Ishikawa (cell line): ENCODE results near the gene RRP36.

ENCODE experiments used
- CEBPB ChIP-seq: IDR thresholded peaks from 2 replicates; pipeline ENCODE4 v1.6.1; 2012
- CREB1 ChIP-seq: IDR thresholded peaks from 2 replicates; pipeline ENCODE4 v1.6.1; 2012; ENCODE audit warnings: low read depth
- EGR1 ChIP-seq: IDR thresholded peaks from 2 replicates; pipeline ENCODE4 v1.6.1; 2012
- EP300 ChIP-seq: IDR thresholded peaks from 2 replicates; pipeline ENCODE4 v1.6.1; 2012; ENCODE audit warnings: borderline replicate concordance
- FOXM1 ChIP-seq: IDR thresholded peaks from 2 replicates; pipeline ENCODE4 v1.6.1; 2012; ENCODE audit warnings: low read depth, borderline replicate concordance
- NFIC ChIP-seq: IDR thresholded peaks from 2 replicates; pipeline ENCODE4 v1.6.1; 2012
- RAD21 ChIP-seq: IDR thresholded peaks from 2 replicates; pipeline ENCODE4 v1.6.1; 2012; ENCODE audit warnings: low read depth
- TAF1 ChIP-seq: IDR thresholded peaks from 2 replicates; pipeline ENCODE4 v1.6.1; 2012; ENCODE audit warnings: low read depth, mild to moderate bottlenecking
- TCF12 ChIP-seq: IDR thresholded peaks from 2 replicates; pipeline ENCODE4 v1.6.1; 2012; ENCODE audit warnings: low read depth
- TEAD4 ChIP-seq: IDR thresholded peaks from 2 replicates; pipeline ENCODE4 v1.6.1; 2012
- YY1 ChIP-seq: IDR thresholded peaks from 2 replicates; pipeline ENCODE4 v1.6.1; 2012; ENCODE audit warnings: low read depth
- ZBTB7A ChIP-seq: IDR thresholded peaks from 2 replicates; pipeline ENCODE4 v1.6.1; 2012; ENCODE audit warnings: low read depth
- TF ChIP-seq, protein P1 (sequence below): IDR thresholded peaks from 2 replicates; pipeline ENCODE4 v1.6.1; 2012
- TF ChIP-seq, protein P2 (sequence below): IDR thresholded peaks from 2 replicates; pipeline ENCODE4 v1.6.1; 2012
- TF ChIP-seq, protein P3 (sequence below): IDR thresholded peaks from 2 replicates; pipeline ENCODE4 v1.6.1; 2012; ENCODE audit warnings: low read depth, mild to moderate bottlenecking

The RRP36 gene

DNA sequence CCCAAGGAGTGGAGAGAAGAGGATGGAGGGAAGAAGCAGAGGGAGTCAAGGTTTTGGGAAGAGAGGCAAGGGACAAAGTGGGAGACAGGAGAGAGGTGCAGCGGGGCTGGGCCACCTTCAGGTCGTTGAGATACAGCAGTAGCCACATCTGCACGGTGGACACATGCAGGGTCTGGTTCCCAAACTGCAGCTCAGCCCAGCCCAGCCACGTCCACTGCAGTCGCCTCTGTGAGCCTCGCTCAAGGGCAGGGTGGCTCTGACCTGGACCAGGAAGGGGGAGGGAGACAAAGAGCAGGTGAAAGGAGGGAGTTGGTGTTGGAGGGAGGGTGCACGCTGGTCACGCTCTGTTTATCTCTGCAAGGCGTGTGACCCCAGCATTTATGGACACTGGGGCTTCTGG lies 17.3 kb downstream of the RRP36 start:
- TF ChIP-seq, protein P1, sequence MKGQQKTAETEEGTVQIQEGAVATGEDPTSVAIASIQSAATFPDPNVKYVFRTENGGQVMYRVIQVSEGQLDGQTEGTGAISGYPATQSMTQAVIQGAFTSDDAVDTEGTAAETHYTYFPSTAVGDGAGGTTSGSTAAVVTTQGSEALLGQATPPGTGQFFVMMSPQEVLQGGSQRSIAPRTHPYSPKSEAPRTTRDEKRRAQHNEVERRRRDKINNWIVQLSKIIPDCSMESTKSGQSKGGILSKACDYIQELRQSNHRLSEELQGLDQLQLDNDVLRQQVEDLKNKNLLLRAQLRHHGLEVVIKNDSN: no peak
- TF ChIP-seq, protein P2, sequence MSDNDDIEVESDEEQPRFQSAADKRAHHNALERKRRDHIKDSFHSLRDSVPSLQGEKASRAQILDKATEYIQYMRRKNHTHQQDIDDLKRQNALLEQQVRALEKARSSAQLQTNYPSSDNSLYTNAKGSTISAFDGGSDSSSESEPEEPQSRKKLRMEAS: no peak
- no peak for TF ChIP-seq EGR1
- TF ChIP-seq EP300: no peak
- no peak for TF ChIP-seq CREB1
- TF ChIP-seq FOXM1: no peak
- TF ChIP-seq TAF1: no peak
- no peak for TF ChIP-seq TCF12
- no peak for TF ChIP-seq ZBTB7A
- TF ChIP-seq, protein P3, sequence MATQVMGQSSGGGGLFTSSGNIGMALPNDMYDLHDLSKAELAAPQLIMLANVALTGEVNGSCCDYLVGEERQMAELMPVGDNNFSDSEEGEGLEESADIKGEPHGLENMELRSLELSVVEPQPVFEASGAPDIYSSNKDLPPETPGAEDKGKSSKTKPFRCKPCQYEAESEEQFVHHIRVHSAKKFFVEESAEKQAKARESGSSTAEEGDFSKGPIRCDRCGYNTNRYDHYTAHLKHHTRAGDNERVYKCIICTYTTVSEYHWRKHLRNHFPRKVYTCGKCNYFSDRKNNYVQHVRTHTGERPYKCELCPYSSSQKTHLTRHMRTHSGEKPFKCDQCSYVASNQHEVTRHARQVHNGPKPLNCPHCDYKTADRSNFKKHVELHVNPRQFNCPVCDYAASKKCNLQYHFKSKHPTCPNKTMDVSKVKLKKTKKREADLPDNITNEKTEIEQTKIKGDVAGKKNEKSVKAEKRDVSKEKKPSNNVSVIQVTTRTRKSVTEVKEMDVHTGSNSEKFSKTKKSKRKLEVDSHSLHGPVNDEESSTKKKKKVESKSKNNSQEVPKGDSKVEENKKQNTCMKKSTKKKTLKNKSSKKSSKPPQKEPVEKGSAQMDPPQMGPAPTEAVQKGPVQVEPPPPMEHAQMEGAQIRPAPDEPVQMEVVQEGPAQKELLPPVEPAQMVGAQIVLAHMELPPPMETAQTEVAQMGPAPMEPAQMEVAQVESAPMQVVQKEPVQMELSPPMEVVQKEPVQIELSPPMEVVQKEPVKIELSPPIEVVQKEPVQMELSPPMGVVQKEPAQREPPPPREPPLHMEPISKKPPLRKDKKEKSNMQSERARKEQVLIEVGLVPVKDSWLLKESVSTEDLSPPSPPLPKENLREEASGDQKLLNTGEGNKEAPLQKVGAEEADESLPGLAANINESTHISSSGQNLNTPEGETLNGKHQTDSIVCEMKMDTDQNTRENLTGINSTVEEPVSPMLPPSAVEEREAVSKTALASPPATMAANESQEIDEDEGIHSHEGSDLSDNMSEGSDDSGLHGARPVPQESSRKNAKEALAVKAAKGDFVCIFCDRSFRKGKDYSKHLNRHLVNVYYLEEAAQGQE: no peak
- no peak for TF ChIP-seq TEAD4
- TF ChIP-seq YY1: no peak
- TF ChIP-seq NFIC: no peak
- no peak for TF ChIP-seq CEBPB
- no peak for TF ChIP-seq RAD21

DNA sequence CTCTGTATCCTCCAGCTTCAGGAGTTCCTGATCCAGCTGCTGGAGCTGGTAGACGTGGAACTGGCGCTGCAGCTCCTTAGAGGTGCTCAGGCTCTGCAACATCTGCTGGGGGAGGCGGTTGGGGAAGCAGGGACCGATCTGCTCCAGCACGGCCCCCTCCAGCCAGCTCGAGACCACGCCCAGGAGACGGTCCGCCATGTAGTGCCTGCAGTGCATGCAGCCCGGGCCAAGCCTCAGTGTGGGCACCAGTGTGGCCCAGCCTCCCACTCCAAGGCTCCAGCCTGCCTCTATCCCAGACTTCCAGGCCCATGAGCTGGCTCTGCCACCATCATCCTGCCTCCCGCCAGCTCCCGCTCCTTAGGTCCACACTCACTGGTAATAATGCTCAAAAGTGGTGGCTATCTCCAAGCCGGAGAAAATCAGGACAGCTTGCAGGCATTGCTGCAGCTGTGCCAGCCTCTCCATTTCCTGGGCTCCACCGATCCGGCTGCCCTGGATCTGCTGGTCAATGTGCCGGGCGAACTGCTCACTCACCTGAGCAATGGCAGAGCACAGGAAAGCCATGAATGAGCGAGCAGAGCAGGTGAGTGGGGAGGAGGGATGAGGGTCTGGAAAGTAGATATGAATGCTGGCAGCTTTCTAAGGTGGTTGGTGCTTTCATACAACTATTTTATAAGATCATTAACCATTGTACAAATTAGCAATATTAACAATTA lies 19.3 kb downstream of the RRP36 start:
- no peak for TF ChIP-seq EP300
- no peak for TF ChIP-seq FOXM1
- TF ChIP-seq TCF12: no peak
- TF ChIP-seq NFIC: no peak
- TF ChIP-seq ZBTB7A: no peak

DNA sequence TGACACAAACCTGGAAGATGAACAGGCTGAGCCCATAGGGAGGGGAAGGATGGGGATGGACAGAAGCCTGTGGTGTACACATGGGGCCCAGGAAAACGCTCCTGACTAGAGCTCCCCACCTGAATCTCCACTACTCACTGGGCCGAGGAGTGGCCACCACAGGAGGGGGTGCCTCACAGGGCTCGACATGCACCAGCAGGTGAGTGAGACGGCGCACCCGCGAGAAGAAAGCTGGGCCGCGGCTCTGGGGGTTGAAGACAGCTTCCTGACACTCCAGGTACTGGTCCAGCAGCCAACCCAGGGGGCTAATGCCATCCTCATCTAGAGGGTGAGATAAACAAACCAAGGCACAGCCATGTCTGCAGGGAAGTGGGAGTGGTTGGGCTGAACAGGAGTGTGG lies 21.9 kb downstream of the RRP36 start:
- TF ChIP-seq CEBPB (no peak), NFIC (no peak), TEAD4 (no peak), CREB1 (no peak), FOXM1 (no peak), RAD21 (no peak), TCF12 (no peak), TAF1 (no peak), EP300 (no peak), EGR1 (no peak), YY1 (no peak)
- TF ChIP-seq, protein P3: no peak

DNA sequence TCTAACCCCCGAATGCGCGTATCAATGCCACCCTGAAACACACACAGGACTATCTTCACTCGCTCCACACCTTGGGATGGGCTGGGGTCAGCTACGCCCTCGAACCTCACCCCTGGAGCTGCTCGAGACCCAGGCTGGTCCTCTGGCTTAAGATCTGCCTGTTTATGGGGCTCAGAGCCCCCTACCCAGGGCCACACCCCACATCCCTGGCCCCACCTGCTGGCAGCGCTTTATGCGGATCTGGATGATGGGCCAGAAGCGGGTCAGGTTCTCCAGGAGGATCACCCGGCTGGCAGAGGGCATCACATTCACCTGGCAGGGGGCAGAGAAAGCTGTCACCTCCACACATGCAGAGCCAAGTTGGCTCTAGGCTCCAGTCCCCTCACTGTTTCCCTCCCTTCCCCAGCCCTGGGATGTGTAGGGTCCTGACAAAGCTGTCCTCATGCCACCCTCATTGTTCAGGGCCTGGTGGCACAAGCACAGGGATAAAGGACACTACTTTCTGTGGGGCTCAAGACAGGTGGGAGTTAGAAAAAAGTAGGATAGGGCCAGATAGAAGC lies 24.0 kb downstream of the RRP36 start:
- TF ChIP-seq EP300: no peak
- no peak for TF ChIP-seq CEBPB
- no peak for TF ChIP-seq TCF12
- TF ChIP-seq RAD21: no peak
- no peak for TF ChIP-seq FOXM1
- no peak for TF ChIP-seq TAF1
- TF ChIP-seq, protein P1: no peak
- TF ChIP-seq NFIC: no peak
- TF ChIP-seq, protein P3: no peak
- no peak for TF ChIP-seq EGR1
- TF ChIP-seq, protein P2: no peak
- TF ChIP-seq CREB1: no peak
- no peak for TF ChIP-seq YY1
- no peak for TF ChIP-seq ZBTB7A
- no peak for TF ChIP-seq TEAD4
